ENCODE results near the gene C22orf15. TPM values are rescaled to one million over a fixed set of nuclear protein-coding genes. Genes with fewer than 3 reads are reported as not detected.
A peak's percentile ranks its signal among the peaks of the same experiment; 100 is the strongest.

C22orf15 gene
- total RNA-seq, 2 experiments from 2014 or later, result 0.99 to 1.3 TPM

DNA sequence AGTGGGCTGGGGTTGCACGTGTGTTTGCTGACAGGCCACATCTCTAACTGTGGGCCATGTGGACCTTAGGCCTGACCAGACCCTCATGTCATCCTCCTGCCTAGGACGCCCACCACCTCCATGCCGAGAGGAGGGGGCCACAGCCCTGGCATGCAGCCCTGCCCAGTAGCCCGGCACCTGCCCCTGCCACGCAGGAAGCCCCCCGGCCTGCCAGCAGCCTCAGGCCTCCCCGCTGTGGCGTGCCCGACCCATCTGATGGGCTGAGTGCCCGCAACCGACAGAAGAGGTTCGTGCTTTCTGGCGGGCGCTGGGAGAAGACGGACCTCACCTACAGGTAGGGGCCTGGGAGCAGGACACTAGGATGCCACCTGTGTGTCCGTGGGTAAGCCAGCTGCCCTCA is 16.3 kb downstream of the C22orf15 start:
- POLR2A ChIA-PET, result no interaction called here
- Mint-ChIP-seq H3K4me3 (no peak overlapping the region), H3K9me3 (no peaks in the 10 kb centered on the region), H3K27me3 (peaks cover 8% of the 10 kb centered on the region), H3K4me1 (peaks cover under 1% of the 10 kb centered on the region), H3K36me3 (ENCODE audit: low read depth) (no peaks in the 10 kb centered on the region), H3K27ac (no peak overlapping the region)
- no peak for DNase-seq
- CTCF ChIA-PET, result interaction anchor here (1.2 kb wide), 1 partner anchor 20 kb away, joined by 4 read pairs; no protein-coding TSS in a partner anchor

GRCh38 chr22:23779731-23780130 is 16.9 kb downstream of the C22orf15 start:
- peaks cover 7% of the 10 kb centered on the region for H3K4me1 Mint-ChIP-seq
- no peak overlapping the region for H3K27ac Mint-ChIP-seq
- H3K36me3 Mint-ChIP-seq (ENCODE audit: low read depth), result no peaks in the 10 kb centered on the region
- H3K4me3 Mint-ChIP-seq, result no peak overlapping the region
- no peaks in the 10 kb centered on the region for H3K9me3 Mint-ChIP-seq
- ChIA-PET POLR2A (no interaction called here), CTCF (interaction anchor here (1.0 kb wide), 1 partner anchor 9 kb away, joined by 3 read pairs; no protein-coding TSS in a partner anchor)
- H3K27me3 Mint-ChIP-seq, result peaks cover 2% of the 10 kb centered on the region
- DNase-seq, result no peak

- no peak for DNase-seq
- H3K27ac Mint-ChIP-seq, result no peak overlapping the region
- no peak overlapping the region for H3K4me3 Mint-ChIP-seq
- POLR2A ChIA-PET, result no interaction called here
- H3K9me3 Mint-ChIP-seq, result no peaks in the 10 kb centered on the region
- CTCF ChIA-PET, result interaction anchor here (1.0 kb wide), 1 partner anchor 9 kb away, joined by 3 read pairs; no protein-coding TSS in a partner anchor
- peaks cover 2% of the 10 kb centered on the region for H3K27me3 Mint-ChIP-seq
- H3K4me1 Mint-ChIP-seq, result peaks cover 7% of the 10 kb centered on the region
- no peaks in the 10 kb centered on the region for H3K36me3 Mint-ChIP-seq (ENCODE audit: low read depth)
These were observed 17.5 kb downstream of the C22orf15 start for GRCh38 chr22:23780146-23780748.

- ChIA-PET POLR2A (no interaction called here), CTCF (no interaction called here)
- Mint-ChIP-seq H3K27ac (no peak overlapping the region), H3K9me3 (no peaks in the 10 kb centered on the region), H3K27me3 (no peaks in the 10 kb centered on the region), H3K4me1 (peaks cover 11% of the 10 kb centered on the region), H3K4me3 (no peak overlapping the region), H3K36me3 (ENCODE audit: low read depth) (no peaks in the 10 kb centered on the region)
- no peak for DNase-seq
These were observed 18.3 kb downstream of the C22orf15 start for GRCh38 chr22:23781065-23781464.

- Mint-ChIP-seq H3K27me3 (no peaks in the 10 kb centered on the region), H3K9me3 (no peaks in the 10 kb centered on the region), H3K4me1 (peaks cover 17% of the 10 kb centered on the region), H3K27ac (no peak overlapping the region), H3K36me3 (ENCODE audit: low read depth) (no peaks in the 10 kb centered on the region), H3K4me3 (no peak overlapping the region)
- POLR2A ChIA-PET, result no interaction called here
- CTCF ChIA-PET, result no interaction called here
- DNase-seq, result no peak
These were observed 18.9 kb downstream of the C22orf15 start for GRCh38 chr22:23781511-23782183.

DNA sequence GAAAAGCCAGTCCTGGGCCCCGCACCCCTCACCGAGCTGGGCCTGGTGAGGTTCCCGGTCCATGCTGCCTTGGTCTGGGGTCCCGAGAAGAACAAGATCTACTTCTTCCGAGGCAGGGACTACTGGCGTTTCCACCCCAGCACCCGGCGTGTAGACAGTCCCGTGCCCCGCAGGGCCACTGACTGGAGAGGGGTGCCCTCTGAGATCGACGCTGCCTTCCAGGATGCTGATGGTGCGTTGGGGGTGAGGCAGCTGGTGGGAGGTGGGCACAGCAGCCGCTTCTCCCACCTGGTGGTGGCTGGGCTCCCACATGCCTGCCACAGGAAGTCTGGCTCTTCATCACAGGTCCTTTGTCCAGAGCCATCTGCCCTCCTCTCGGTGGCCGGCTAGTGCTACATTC is 19.5 kb downstream of the C22orf15 start:
- Mint-ChIP-seq H3K27ac (no peak overlapping the region), H3K4me1 (peaks cover 18% of the 10 kb centered on the region), H3K9me3 (no peaks in the 10 kb centered on the region), H3K27me3 (no peaks in the 10 kb centered on the region), H3K4me3 (no peak overlapping the region), H3K36me3 (ENCODE audit: low read depth) (no peaks in the 10 kb centered on the region)
- ChIA-PET CTCF (no interaction called here), POLR2A (no interaction called here)
- DNase-seq, result no peak

DNA sequence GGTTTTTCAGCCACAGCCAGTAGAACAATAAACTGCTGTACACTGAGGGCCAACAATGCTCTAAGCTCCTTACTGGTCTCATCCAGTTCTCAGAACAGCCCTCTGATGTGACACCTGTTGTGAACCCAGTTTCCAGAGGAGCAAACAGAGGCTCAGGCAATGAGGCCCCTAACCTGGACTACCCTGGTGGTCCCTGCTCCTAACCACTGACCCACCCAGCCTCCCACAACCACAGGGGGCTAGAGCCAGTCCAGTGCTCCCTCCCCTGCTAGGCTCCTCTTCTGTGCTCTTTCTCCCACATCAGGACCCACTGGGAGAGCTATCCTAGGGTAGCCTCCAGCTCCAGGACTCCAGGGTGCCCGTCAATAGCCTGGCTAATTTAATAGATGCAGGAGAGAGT is 19.9 kb downstream of the C22orf15 start:
- H3K9me3 Mint-ChIP-seq, result no peaks in the 10 kb centered on the region
- peaks cover 20% of the 10 kb centered on the region for H3K4me1 Mint-ChIP-seq
- ChIA-PET CTCF (no interaction called here), POLR2A (no interaction called here)
- no peak overlapping the region for H3K4me3 Mint-ChIP-seq
- H3K27ac Mint-ChIP-seq, result no peak overlapping the region
- no peaks in the 10 kb centered on the region for H3K36me3 Mint-ChIP-seq (ENCODE audit: low read depth)
- no peaks in the 10 kb centered on the region for H3K27me3 Mint-ChIP-seq
- no peak for DNase-seq

DNA sequence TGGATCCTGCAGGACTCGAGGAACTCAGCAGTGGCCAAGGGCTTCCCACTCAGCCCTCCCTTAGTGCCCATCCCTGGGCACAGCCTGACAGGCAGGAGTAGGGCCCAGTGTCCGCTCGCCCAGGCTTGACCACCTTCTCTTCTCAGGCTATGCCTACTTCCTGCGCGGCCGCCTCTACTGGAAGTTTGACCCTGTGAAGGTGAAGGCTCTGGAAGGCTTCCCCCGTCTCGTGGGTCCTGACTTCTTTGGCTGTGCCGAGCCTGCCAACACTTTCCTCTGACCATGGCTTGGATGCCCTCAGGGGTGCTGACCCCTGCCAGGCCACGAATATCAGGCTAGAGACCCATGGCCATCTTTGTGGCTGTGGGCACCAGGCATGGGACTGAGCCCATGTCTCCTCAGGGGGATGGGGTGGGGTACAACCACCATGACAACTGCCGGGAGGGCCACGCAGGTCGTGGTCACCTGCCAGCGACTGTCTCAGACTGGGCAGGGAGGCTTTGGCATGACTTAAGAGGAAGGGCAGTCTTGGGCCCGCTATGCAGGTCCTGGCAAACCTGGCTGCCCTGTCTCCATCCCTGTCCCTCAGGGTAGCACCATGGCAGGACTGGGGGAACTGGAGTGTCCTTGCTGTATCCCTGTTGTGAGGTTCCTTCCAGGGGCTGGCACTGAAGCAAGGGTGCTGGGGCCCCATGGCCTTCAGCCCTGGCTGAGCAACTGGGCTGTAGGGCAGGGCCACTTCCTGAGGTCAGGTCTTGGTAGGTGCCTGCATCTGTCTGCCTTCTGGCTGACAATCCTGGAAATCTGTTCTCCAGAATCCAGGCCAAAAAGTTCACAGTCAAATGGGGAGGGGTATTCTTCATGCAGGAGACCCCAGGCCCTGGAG is 20.7 kb downstream of the C22orf15 start:
- Mint-ChIP-seq H3K4me1 (peaks cover 28% of the 10 kb centered on the region), H3K4me3 (no peak overlapping the region), H3K36me3 (ENCODE audit: low read depth) (peaks cover 2% of the 10 kb centered on the region), H3K27me3 (no peaks in the 10 kb centered on the region), H3K27ac (peak overlapping the region; percentile 13), H3K9me3 (no peaks in the 10 kb centered on the region)
- CTCF ChIA-PET, result interaction anchor here (1.0 kb wide), 1 partner anchor 66 kb away, joined by 3 read pairs; no protein-coding TSS in a partner anchor
- no peak for DNase-seq
- POLR2A ChIA-PET, result interaction anchor here (0.6 kb wide), 2 partner anchors 30 to 560 kb away, joined by 3 to 8 read pairs; no protein-coding TSS in a partner anchor

- ChIA-PET POLR2A (interaction anchor here (0.6 kb wide), 2 partner anchors 29 to 560 kb away, joined by 3 to 8 read pairs; no protein-coding TSS in a partner anchor), CTCF (interaction anchor here (1.0 kb wide), 1 partner anchor 66 kb away, joined by 3 read pairs; no protein-coding TSS in a partner anchor)
- Mint-ChIP-seq H3K36me3 (ENCODE audit: low read depth) (peaks cover 2% of the 10 kb centered on the region), H3K9me3 (no peaks in the 10 kb centered on the region), H3K27me3 (no peaks in the 10 kb centered on the region), H3K4me3 (no peak overlapping the region), H3K27ac (peak overlapping the region; percentile 60), H3K4me1 (peaks cover 34% of the 10 kb centered on the region)
- no peak for DNase-seq
These were observed 21.5 kb downstream of the C22orf15 start for GRCh38 chr22:23784215-23784732.

GRCh38 chr22:23786261-23786710 is 23.5 kb downstream of the C22orf15 start:
- H3K27ac Mint-ChIP-seq, result peak overlapping the region; percentile 97
- H3K9me3 Mint-ChIP-seq, result no peaks in the 10 kb centered on the region
- ChIA-PET POLR2A (no interaction called here), CTCF (interaction anchor here (0.9 to 1.4 kb wide), 2 partner anchors 18 to 20 kb away, joined by 3 to 5 read pairs; partner anchors contain the start of gene CHCHD10)
- H3K4me1 Mint-ChIP-seq, result peaks cover 43% of the 10 kb centered on the region
- no peak for DNase-seq
- peak overlapping the region; percentile 89 for H3K4me3 Mint-ChIP-seq
- peaks cover 6% of the 10 kb centered on the region for H3K36me3 Mint-ChIP-seq (ENCODE audit: low read depth)
- H3K27me3 Mint-ChIP-seq, result no peaks in the 10 kb centered on the region

DNA sequence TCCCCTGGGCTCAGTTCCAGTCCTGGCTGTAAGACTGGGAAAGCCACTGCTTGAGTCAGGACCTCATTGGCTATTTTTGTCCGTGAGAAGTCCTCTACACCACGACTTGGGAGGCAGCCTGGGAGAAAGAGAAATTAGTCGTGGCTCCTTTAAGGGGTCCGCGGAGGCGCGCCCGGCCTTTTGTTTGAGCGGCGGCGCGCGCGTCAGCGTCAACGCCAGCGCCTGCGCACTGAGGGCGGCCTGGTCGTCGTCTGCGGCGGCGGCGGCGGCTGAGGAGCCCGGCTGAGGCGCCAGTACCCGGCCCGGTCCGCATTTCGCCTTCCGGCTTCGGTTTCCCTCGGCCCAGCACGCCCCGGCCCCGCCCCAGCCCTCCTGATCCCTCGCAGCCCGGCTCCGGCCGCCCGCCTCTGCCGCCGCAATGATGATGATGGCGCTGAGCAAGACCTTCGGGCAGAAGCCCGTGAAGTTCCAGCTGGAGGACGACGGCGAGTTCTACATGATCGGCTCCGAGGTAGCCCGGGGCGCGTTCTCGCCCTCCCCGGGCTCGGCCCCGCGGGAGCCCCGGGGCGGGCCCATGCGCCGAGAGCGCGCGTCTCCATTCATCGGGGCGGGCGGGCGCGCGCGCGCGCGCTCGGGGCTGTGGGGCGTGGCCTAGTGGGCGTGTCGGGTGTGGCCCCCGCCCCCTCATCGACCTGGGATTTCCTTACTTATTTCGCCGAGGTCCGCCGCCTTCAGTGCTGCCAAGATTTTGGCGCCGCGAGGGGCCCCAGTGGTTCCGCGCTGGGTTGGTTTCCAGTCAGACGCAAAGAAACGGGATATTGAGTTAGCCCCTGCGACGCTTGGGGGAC is 24.2 kb downstream of the C22orf15 start, which contains the start of gene SMARCB1:
SMARCB1 (plus strand) TSS at position 215 of the 848 bp plus-strand sequence; CDS start at position 419, 204 bp downstream.
- peak within 1 kb of the TSS; percentile 89 for H3K4me3 Mint-ChIP-seq
- ChIA-PET POLR2A (no interaction called here), CTCF (interaction anchor here (1.4 kb wide), 1 partner anchor 19 kb away, joined by 3 read pairs; the partner anchor contains the start of gene CHCHD10)

GRCh38 chr22:23787600-23787896 is 24.8 kb downstream of the C22orf15 start:
- ChIA-PET CTCF (no interaction called here), POLR2A (no interaction called here)
- Mint-ChIP-seq H3K36me3 (ENCODE audit: low read depth) (peaks cover 12% of the 10 kb centered on the region), H3K4me1 (peaks cover 54% of the 10 kb centered on the region), H3K27ac (peak overlapping the region; percentile 97), H3K4me3 (peak overlapping the region; percentile 89), H3K27me3 (no peaks in the 10 kb centered on the region), H3K9me3 (no peaks in the 10 kb centered on the region)
- no peak for DNase-seq

More for the DNA sequence above, 24.2 kb downstream of the C22orf15 start, which contains the start of gene SMARCB1:
- Mint-ChIP-seq H3K27ac (peak within 1 kb of the TSS; percentile 97), H3K27me3 (no peaks in the 10 kb centered on the region), H3K36me3 (ENCODE audit: low read depth) (peaks cover 6% of the 10 kb centered on the region), H3K4me1 (peaks cover 48% of the 10 kb centered on the region), H3K9me3 (no peaks in the 10 kb centered on the region)
- DNase-seq, result peak; percentile 89
